RWPE2 (cell line): ENCODE results near the gene FNDC3B.

ENCODE experiments used
- ATAC-seq: fragments of 200-7000 bp; cut with Tn5 transposase; 3 replicates; pipeline ENCODE4 v1.9.1; 2021; ENCODE audit warnings: low read depth
- DNase-seq: peaks from one replicate; pipeline ENCODE4 v3.0.0-alpha.2; 2020; ENCODE audit warnings: low spot score
- H3K27ac ChIP-seq: fragments of 450-650 bp; 2 replicates; pipeline ENCODE4 v1.5.1; 2017; ENCODE audit warnings: mild to moderate bottlenecking; ENCODE audit not compliant: poor library complexity, severe bottlenecking
- H3K27me3 ChIP-seq: fragments of 250-450 bp; sonication (Bioruptor Pico); 2 replicates; pipeline ENCODE4 v1.5.1; 2021; ENCODE audit warnings: mild to moderate bottlenecking, moderate library complexity; ENCODE audit not compliant: insufficient read depth, poor library complexity, severe bottlenecking
- H3K36me3 ChIP-seq: fragments of 250-450 bp; sonication (Bioruptor Pico); 2 replicates; pipeline ENCODE4 v1.5.1; 2020; ENCODE audit warnings: low read depth, mild to moderate bottlenecking, moderate library complexity
- H3K4me1 ChIP-seq: fragments of 250-450 bp; sonication (Bioruptor Pico); 2 replicates; pipeline ENCODE4 v1.5.1; 2021; ENCODE audit warnings: mild to moderate bottlenecking, moderate library complexity; ENCODE audit not compliant: insufficient read depth, poor library complexity, severe bottlenecking
- H3K4me3 ChIP-seq: fragments of 250-450 bp; sonication (Bioruptor Pico); 2 replicates; pipeline ENCODE4 v1.5.1; 2021; ENCODE audit warnings: mild to moderate bottlenecking, moderate library complexity; ENCODE audit not compliant: severe bottlenecking
- H3K9me3 ChIP-seq: fragments of 250-450 bp; sonication (Bioruptor Pico); 2 replicates; pipeline ENCODE4 v1.5.1; 2021; ENCODE audit warnings: mild to moderate bottlenecking, moderate library complexity; ENCODE audit not compliant: severe bottlenecking
- TF ChIP-seq, protein P1 (sequence below): fragments of 450-650 bp; IDR thresholded peaks from one replicate; pipeline ENCODE4 v1.5.1; 2017; ENCODE audit warnings: mild to moderate bottlenecking, moderate library complexity; ENCODE audit not compliant: poor library complexity, severe bottlenecking

The FNDC3B gene

DNA sequence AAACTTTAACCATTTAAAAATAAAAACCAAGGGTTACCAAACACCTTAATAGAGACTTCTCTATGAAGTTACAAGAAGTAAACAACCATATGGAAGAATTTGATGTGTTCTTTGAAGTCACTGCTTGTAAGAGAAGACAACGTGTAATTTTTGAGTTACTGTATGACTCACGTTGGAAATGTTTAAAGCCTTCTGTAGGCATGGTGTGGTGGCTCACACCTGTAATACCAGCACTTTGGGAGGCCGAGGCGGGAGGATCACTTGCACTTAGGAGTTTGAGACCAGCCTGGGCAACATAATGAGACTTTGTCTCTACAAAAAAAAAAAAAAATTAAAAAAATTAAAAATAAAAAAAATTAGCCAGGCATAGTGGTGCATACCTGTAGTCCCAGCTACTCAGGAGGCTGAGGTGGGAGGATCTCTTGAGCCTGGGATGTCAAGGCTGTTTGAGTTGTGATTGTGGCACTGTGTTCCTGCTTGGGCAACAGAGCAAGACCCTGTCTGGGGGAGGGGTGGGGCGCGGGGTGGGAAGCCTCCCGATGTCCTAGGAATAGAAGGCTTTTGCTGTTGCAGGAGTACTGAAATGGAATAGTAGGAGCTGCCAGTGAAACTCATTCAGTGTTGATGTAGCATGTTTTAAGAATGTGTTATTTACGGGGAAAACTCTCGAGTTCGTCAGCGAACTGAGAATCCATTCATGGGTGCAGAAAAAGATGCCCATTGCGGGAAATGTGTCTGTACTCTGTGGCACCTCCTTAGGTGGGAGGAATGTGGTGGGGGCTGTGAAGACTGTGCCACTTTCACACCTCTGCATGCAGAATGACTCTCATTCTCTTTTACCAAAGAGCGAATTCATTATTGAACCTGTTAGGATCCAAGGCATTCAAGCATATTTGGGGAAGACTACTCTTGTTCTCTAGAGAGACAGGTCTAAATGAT, 134.2 kb downstream of the FNDC3B start:
- H3K4me1 ChIP-seq: peaks cover 24% of the 10 kb centered on the region
- no peak overlapping the region for H3K4me3 ChIP-seq
- TF ChIP-seq, protein P1, sequence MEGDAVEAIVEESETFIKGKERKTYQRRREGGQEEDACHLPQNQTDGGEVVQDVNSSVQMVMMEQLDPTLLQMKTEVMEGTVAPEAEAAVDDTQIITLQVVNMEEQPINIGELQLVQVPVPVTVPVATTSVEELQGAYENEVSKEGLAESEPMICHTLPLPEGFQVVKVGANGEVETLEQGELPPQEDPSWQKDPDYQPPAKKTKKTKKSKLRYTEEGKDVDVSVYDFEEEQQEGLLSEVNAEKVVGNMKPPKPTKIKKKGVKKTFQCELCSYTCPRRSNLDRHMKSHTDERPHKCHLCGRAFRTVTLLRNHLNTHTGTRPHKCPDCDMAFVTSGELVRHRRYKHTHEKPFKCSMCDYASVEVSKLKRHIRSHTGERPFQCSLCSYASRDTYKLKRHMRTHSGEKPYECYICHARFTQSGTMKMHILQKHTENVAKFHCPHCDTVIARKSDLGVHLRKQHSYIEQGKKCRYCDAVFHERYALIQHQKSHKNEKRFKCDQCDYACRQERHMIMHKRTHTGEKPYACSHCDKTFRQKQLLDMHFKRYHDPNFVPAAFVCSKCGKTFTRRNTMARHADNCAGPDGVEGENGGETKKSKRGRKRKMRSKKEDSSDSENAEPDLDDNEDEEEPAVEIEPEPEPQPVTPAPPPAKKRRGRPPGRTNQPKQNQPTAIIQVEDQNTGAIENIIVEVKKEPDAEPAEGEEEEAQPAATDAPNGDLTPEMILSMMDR: no peak
- H3K36me3 ChIP-seq: peaks cover 14% of the 10 kb centered on the region
- ATAC-seq (no peak), DNase-seq (no peak)
- no peak overlapping the region for H3K27ac ChIP-seq
- no peaks in the 10 kb centered on the region for H3K9me3 ChIP-seq
- H3K27me3 ChIP-seq: no peaks in the 10 kb centered on the region

DNA sequence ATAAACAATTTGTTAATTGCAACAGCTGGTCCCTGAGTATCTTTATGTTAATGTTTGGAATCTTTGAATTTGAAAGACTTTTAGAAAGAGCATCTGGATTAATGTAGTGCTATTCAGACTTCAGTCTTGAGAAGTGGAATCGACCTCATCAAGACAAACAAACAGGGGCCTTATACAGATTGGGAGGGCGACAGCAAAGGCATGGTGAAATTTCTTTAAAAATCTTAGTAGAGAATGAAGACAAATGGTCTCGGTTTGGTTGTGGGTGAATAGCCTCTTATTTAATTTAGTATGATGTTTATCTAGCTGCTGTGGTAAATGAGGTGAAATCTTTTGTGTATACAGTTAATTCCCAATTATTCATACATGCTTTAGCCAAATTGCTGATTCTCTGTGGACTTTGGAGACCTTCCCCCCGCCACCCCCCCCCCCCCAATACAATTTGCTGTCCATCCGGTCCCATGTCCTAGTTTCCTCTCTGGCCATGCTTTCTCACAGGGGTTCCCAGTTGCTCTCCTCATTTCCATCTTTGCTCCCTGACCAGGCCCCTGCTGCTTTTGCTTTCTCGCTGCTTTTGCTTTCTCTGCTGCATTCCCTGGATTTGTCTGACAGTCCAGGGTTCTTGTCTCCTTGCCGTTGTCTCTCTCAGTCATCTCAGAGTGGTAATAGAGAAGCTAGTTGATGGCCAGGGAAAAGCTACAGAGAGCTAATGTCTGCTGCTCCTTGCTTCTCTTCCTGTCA, 135.3 kb downstream of the FNDC3B start:
- DNase-seq (no peak), ATAC-seq (no peak)
- TF ChIP-seq, protein P1: no peak
- H3K27me3 ChIP-seq: no peaks in the 10 kb centered on the region
- no peak overlapping the region for H3K27ac ChIP-seq
- H3K36me3 ChIP-seq: peaks cover 18% of the 10 kb centered on the region
- no peak overlapping the region for H3K4me3 ChIP-seq
- peaks cover 17% of the 10 kb centered on the region for H3K4me1 ChIP-seq
- no peaks in the 10 kb centered on the region for H3K9me3 ChIP-seq

DNA sequence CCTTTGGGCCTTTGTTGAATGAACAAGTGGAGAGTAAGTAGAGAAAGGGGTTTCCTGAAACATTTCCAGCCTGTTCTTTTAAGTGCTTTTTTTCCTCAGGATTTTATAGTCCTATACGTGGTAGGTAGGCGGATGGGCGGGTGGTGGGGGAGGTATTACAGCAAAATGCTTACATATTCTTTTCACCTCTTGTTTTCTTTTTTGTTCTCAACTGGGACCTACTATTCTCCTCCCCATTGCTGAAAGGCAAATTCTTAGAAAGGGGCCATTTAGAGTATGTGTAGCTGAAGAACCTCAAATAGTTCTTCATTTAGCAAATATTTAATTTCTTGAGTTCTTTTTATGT, 135.8 kb downstream of the FNDC3B start:
- peaks cover 13% of the 10 kb centered on the region for H3K36me3 ChIP-seq
- no peaks in the 10 kb centered on the region for H3K9me3 ChIP-seq
- no peak for DNase-seq
- TF ChIP-seq, protein P1: no peak
- ATAC-seq: no peak
- H3K27ac ChIP-seq: no peak overlapping the region
- peaks cover 11% of the 10 kb centered on the region for H3K4me1 ChIP-seq
- H3K4me3 ChIP-seq: no peak overlapping the region
- no peaks in the 10 kb centered on the region for H3K27me3 ChIP-seq

DNA sequence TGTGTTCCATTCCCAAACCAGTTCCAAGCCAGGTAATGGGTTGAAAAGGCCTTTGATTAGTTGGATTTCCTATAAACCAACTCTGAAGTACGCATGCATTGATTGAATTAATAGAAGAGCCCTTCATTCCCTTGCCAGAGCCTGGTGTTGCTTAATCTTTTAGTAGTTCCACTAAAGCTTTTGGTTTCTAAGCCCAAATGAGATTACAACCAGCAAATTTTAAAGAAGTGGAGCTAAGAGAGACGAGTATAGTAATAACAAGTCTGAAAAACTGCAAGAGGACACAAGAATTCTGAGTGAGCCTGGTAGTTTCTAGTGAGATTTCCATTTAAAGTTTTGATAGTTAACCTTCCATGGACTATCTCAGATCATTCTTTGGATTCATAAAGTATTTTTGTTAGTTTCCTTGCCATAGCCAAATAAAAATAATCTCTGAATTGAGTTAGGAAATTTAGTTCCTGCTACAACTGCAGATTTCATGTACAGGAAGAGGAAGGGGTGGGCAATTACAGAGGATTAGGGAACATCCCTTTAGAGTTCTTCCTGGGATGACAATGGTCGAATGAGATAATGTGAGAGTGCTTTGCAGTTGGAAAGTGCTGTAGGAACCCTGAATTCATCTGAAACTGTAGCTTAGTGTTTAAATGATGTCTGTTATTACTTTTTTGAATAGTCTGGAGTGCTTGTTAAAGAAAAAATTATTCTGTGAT, 136.8 kb downstream of the FNDC3B start:
- no peak for DNase-seq
- no peaks in the 10 kb centered on the region for H3K27me3 ChIP-seq
- H3K9me3 ChIP-seq: no peaks in the 10 kb centered on the region
- TF ChIP-seq, protein P1: no peak
- H3K4me1 ChIP-seq: peaks cover 7% of the 10 kb centered on the region
- H3K27ac ChIP-seq: no peak overlapping the region
- no peak overlapping the region for H3K4me3 ChIP-seq
- ATAC-seq: no peak
- peaks cover 11% of the 10 kb centered on the region; the same call in 1 of the 2 replicates for H3K36me3 ChIP-seq
